HepG2 (cell line): ENCODE results near the gene RPE. TPM values are rescaled to one million over a fixed set of nuclear protein-coding genes. Genes with fewer than 3 reads are reported as not detected.

Source experiments
- ASH2L ChIP-seq: fragments of 300-600, 200-600 bp; sonication (generic); IDR thresholded peaks from 2 replicates; pipeline ENCODE4 v1.7.0; 2017; ENCODE audit warnings: low read depth, mild to moderate bottlenecking, moderate library complexity, mixed read lengths, low read length; ENCODE audit not compliant: insufficient read length
- CBX2 ChIP-seq, 2 experiments: fragments of 200-600 bp in 1 of 2; sonication (generic); formaldehyde crosslinking in 1 of 2; IDR thresholded peaks; 2 replicates each; pipeline versions ENCODE4 v1.7.0 to v1.8.1; 2018 to 2022; ENCODE audit warnings: low read depth in 2 of 2, low read length in 1 of 2, mild to moderate bottlenecking in 1 of 2, missing genetic modification reagents in 1 of 2
- FOXC1 ChIP-seq: sonication (generic); formaldehyde crosslinking; IDR thresholded peaks from 2 replicates; pipeline ENCODE4 v1.8.0; 2022; ENCODE audit warnings: mild to moderate bottlenecking, missing genetic modification reagents, borderline replicate concordance
- GABPB1 ChIP-seq: IDR thresholded peaks from 2 replicates; pipeline ENCODE4 v1.6.1; 2016; ENCODE audit warnings: mild to moderate bottlenecking, missing genetic modification reagents, moderate library complexity, missing compliant biosample characterization
- KDM1A ChIP-seq: IDR thresholded peaks from 2 replicates; pipeline ENCODE4 v1.6.1; 2016; ENCODE audit warnings: missing compliant biosample characterization
- KDM5B ChIP-seq: sonication (generic); formaldehyde crosslinking; IDR thresholded peaks from 2 replicates; pipeline ENCODE4 v1.4.0; 2020; ENCODE audit warnings: missing genetic modification reagents, mild to moderate bottlenecking, borderline replicate concordance
- MAF1 ChIP-seq: sonication (generic); formaldehyde crosslinking; IDR thresholded peaks from 2 replicates; pipeline ENCODE4 v1.5.0; 2020; ENCODE audit warnings: missing genetic modification reagents, borderline replicate concordance
- NFYC ChIP-seq: IDR thresholded peaks from 2 replicates; pipeline ENCODE4 v1.6.1; 2016; ENCODE audit warnings: missing genetic modification reagents, missing compliant biosample characterization
- SIX1 ChIP-seq: sonication (generic); formaldehyde crosslinking; IDR thresholded peaks from 2 replicates; pipeline ENCODE4 v1.4.0; 2020; ENCODE audit warnings: missing genetic modification reagents, borderline replicate concordance
- SUZ12 ChIP-seq: fragments of 150-350 bp; IDR thresholded peaks from 2 replicates; pipeline ENCODE4 v1.6.1; 2014; ENCODE audit warnings: low read depth, low read length
- TCF12 ChIP-seq, 2 experiments: fragments of 450-650 bp in 1 of 2; sonication (generic) in 1 of 2; formaldehyde crosslinking in 1 of 2; IDR thresholded peaks; 2 replicates each; pipeline versions ENCODE4 v1.6.1 to v1.8.0; 2017 to 2022; ENCODE audit warnings: antibody characterized with exemption in 1 of 2, mild to moderate bottlenecking in 1 of 2, missing genetic modification reagents in 1 of 2, moderate library complexity in 1 of 2
- TGIF2 ChIP-seq: IDR thresholded peaks from 2 replicates; pipeline ENCODE4 v1.6.1; 2016; ENCODE audit warnings: control low read depth, missing compliant biosample characterization
- ZNF747 ChIP-seq: sonication (generic); formaldehyde crosslinking; IDR thresholded peaks from 2 replicates; pipeline ENCODE4 v1.8.1; 2023; ENCODE audit warnings: missing genetic modification reagents, mild to moderate bottlenecking, borderline replicate concordance
- polyA plus RNA-seq, 8 experiments: library from polyadenylated mRNA; depleted of rRNA in 3 of 8; stranded (reverse) in 7 of 8; unstranded in 1 of 8; fragments of >200 nt; fragmentation: Illumina TruSeq in 4 of 8; extraction: Trizol in 4 of 8; gene quantifications; 2 replicates each; pipeline versions ENCODE4 v1.2.1 to v1.2.3, GENCODE V29; 2011 to 2016; ENCODE audit warnings: low read depth in 4 of 8, missing spikeins in 1 of 8, mixed read lengths in 1 of 8; ENCODE audit not compliant: insufficient read depth in 1 of 8
- total RNA-seq, 5 experiments: library from RNA; depleted of rRNA; stranded (reverse); fragments of >200 nt; fragmentation: Illumina TruSeq; extraction: Trizol; gene quantifications; 2 replicates each; pipeline ENCODE4 v1.2.3, GENCODE V29; 2016; ENCODE audit warnings: low read depth in 1 of 5
- TF ChIP-seq, protein P1 (sequence below), 2 experiments: sonication (generic) in 1 of 2; formaldehyde crosslinking in 1 of 2; IDR thresholded peaks; 2 replicates each; pipeline versions ENCODE4 v1.6.1 to v1.9.0; 2014 to 2022; ENCODE audit warnings: antibody characterized with exemption in 1 of 2, borderline replicate concordance in 1 of 2, inconsistent platforms in 1 of 2, low read depth in 1 of 2, missing genetic modification reagents in 1 of 2
- TF ChIP-seq, protein P2 (sequence below): sonication (generic); formaldehyde crosslinking; conservative IDR thresholded peaks from 2 replicates; pipeline ENCODE4 v1.4.0; 2020; ENCODE audit warnings: missing genetic modification reagents
- TF ChIP-seq, protein P3 (sequence below): sonication (generic); formaldehyde crosslinking; IDR thresholded peaks from 2 replicates; pipeline ENCODE4 v1.9.0; 2021; ENCODE audit warnings: missing genetic modification reagents, borderline replicate concordance

The RPE gene
- total and polyA plus RNA-seq, 2 of the 13 experiments (the other 11 are each of a cell fraction or from before 2014, with no cell fraction given) = 72.3 to 107 TPM

DNA sequence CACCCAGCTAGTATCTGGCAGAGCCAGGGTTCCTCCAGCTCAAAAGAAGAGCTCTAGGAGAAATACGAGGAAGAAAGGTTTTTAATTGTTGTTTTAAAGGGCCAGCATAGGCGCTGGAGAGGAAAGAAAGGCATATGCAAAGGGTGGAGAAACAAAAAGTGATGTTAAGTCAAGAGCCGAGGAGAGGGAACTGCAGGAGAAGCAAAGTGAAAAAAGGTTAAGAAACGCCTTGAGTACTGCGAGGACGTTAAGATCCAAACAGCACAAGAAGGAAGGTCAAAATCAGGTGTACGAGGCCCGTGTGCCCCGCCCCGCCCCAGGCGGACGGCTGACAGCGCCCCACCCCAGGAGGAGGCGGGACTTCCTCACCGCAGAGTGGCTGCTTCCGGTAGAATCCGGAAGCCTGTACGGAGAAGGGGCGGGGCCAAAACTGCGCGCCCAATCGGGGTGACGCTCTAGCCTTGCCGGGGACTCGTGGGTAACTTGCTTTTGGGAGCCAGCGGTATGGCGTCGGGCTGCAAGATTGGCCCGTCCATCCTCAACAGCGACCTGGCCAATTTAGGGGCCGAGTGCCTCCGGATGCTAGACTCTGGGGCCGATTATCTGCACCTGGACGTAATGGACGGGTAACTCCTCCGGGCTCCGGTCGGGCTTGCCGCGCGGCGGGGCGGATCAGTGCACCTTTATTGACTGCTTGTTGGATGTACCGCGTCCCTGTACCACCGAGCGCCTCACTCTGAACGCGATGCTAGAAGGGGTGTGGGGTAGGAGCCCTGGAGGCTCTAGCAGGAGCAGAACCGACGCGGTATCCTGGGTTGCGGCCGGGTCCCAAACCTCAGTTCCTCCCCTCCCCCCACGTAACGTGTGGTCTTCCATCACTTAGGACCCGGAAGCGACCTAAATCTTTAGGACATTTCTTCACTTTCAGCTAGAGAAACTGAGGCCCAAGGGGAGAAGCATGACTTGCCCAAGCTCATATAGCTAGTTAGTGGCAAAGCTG, at the start of gene RPE (continued):
- no peak; the same call in none of the 2 replicates for TF ChIP-seq TGIF2 (CRISPR knock-in tag)
- TF ChIP-seq GABPB1 (CRISPR knock-in tag) = peak; percentile 99
- TF ChIP-seq KDM5B (CRISPR knock-in tag) = peak; percentile 90
- no peak for TF ChIP-seq CBX2 (IDR thresholded peaks at IDR 0.05; ENCODE audit: low read depth, low read length)
- TF ChIP-seq CBX2 (CRISPR knock-in tag; IDR thresholded peaks at IDR 0.05; ENCODE audit: low read depth) = no peak; the same call in 1 of the 2 replicates
- peak; percentile 36; the same call in 1 of the 2 replicates for TF ChIP-seq MAF1 (CRISPR knock-in tag)
- TF ChIP-seq NFYC (CRISPR knock-in tag) = peak; percentile 83
- TF ChIP-seq SUZ12 = no peak
- TF ChIP-seq, protein P1, sequence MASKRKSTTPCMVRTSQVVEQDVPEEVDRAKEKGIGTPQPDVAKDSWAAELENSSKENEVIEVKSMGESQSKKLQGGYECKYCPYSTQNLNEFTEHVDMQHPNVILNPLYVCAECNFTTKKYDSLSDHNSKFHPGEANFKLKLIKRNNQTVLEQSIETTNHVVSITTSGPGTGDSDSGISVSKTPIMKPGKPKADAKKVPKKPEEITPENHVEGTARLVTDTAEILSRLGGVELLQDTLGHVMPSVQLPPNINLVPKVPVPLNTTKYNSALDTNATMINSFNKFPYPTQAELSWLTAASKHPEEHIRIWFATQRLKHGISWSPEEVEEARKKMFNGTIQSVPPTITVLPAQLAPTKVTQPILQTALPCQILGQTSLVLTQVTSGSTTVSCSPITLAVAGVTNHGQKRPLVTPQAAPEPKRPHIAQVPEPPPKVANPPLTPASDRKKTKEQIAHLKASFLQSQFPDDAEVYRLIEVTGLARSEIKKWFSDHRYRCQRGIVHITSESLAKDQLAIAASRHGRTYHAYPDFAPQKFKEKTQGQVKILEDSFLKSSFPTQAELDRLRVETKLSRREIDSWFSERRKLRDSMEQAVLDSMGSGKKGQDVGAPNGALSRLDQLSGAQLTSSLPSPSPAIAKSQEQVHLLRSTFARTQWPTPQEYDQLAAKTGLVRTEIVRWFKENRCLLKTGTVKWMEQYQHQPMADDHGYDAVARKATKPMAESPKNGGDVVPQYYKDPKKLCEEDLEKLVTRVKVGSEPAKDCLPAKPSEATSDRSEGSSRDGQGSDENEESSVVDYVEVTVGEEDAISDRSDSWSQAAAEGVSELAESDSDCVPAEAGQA (IDR thresholded peaks at IDR 0.05; ENCODE audit: low read depth) = no peak; the same call in 1 of the 2 replicates
- TF ChIP-seq, protein P1 (CRISPR knock-in tag; IDR thresholded peaks at IDR 0.05; ENCODE audit: borderline replicate concordance) = no peak
- TF ChIP-seq ASH2L = peak; percentile 96
- TF ChIP-seq FOXC1 (CRISPR knock-in tag) = peak; percentile 57; the same call in 1 of the 2 replicates
- TF ChIP-seq, protein P2, sequence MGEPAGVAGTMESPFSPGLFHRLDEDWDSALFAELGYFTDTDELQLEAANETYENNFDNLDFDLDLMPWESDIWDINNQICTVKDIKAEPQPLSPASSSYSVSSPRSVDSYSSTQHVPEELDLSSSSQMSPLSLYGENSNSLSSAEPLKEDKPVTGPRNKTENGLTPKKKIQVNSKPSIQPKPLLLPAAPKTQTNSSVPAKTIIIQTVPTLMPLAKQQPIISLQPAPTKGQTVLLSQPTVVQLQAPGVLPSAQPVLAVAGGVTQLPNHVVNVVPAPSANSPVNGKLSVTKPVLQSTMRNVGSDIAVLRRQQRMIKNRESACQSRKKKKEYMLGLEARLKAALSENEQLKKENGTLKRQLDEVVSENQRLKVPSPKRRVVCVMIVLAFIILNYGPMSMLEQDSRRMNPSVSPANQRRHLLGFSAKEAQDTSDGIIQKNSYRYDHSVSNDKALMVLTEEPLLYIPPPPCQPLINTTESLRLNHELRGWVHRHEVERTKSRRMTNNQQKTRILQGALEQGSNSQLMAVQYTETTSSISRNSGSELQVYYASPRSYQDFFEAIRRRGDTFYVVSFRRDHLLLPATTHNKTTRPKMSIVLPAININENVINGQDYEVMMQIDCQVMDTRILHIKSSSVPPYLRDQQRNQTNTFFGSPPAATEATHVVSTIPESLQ (CRISPR knock-in tag) = no peak
- TF ChIP-seq TCF12 (IDR thresholded peaks at IDR 0.05) = no peak
- TF ChIP-seq TCF12 (CRISPR knock-in tag; IDR thresholded peaks at IDR 0.05) = peak; percentile 39; the same call in 1 of the 2 replicates
- TF ChIP-seq ZNF747 (CRISPR knock-in tag) = no peak
- TF ChIP-seq SIX1 = no peak
- TF ChIP-seq, protein P3, sequence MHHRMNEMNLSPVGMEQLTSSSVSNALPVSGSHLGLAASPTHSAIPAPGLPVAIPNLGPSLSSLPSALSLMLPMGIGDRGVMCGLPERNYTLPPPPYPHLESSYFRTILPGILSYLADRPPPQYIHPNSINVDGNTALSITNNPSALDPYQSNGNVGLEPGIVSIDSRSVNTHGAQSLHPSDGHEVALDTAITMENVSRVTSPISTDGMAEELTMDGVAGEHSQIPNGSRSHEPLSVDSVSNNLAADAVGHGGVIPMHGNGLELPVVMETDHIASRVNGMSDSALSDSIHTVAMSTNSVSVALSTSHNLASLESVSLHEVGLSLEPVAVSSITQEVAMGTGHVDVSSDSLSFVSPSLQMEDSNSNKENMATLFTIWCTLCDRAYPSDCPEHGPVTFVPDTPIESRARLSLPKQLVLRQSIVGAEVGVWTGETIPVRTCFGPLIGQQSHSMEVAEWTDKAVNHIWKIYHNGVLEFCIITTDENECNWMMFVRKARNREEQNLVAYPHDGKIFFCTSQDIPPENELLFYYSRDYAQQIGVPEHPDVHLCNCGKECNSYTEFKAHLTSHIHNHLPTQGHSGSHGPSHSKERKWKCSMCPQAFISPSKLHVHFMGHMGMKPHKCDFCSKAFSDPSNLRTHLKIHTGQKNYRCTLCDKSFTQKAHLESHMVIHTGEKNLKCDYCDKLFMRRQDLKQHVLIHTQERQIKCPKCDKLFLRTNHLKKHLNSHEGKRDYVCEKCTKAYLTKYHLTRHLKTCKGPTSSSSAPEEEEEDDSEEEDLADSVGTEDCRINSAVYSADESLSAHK (CRISPR knock-in tag) = no peak
- no peak for TF ChIP-seq KDM1A
